GM21515 (cell line): ENCODE data around the gene FBXW11.
"Not testable (repeated sequence)": the region's sequence is repeated elsewhere in the genome, so short reads cannot be mapped to it uniquely, and the experiment has no call there.

Source experiments
- ATAC-seq: cut with Tn5 transposase; IDR thresholded peaks from one replicate; pipeline ENCODE4 v1.9.1; 2021; ENCODE audit not compliant: unreplicated experiment

The FBXW11 gene

GRCh38 chr5:171986772-171987171 is 19.7 kb downstream of the FBXW11 start:
- no peak for ATAC-seq

GRCh38 chr5:171984748-171985419 is 21.6 kb downstream of the FBXW11 start:
- no peak for ATAC-seq

- no peak for ATAC-seq
Measured at GRCh38 chr5:171981847-171982246, 24.6 kb downstream of the FBXW11 start.

GRCh38 chr5:171980792-171981191 is 25.6 kb downstream of the FBXW11 start:
- ATAC-seq: no peak

DNA sequence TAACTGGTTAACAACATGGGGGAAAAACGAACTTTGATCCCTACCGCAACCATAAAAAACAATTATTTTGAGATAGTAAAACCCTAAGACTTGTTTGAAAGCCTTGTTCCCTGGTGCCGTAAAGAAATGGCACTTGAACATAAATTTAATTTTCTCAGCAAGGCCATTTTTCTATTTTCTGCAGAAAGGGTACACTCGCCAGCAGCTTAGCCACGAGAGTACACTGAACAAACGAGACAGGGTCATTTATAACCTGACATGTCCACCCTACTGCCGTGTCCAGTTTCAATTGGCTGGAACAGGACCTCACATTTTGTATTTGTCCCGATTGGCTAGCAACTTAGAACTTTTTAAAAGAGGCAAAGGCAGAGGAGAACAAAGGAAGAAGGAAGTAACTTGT is 26.8 kb downstream of the FBXW11 start:
- ATAC-seq: no peak

GRCh38 chr5:171978519-171978918 is 27.9 kb downstream of the FBXW11 start:
- peak; percentile 55 for ATAC-seq

DNA sequence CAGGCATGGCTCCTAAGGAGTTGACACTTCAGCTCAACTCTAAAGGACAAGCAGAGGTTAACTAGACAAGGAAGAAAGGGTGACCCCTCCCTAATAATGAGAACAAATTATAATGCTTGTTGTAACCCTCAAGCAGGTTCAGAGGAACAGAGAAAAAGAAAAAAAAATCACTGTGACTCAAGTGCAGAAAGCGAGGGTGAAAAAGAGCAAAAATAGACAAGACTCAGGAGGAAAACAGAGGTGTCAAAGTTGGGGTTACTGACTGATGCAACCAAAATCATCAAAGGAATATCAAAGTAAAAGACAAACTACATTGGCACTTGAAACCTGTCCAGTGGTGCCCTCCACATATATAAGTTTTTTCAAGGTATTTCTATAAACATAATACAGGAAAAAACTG is 28.4 kb downstream of the FBXW11 start:
- no peak for ATAC-seq

- ATAC-seq: not testable (repeated sequence)
Measured at GRCh38 chr5:171977244-171977950, 29.0 kb downstream of the FBXW11 start.

GRCh38 chr5:171975877-171976667 is 30.4 kb downstream of the FBXW11 start:
- no peak for ATAC-seq

- ATAC-seq: no peak
Measured at GRCh38 chr5:171975262-171975876, 31.1 kb downstream of the FBXW11 start.

GRCh38 chr5:171970826-171971225 is 35.6 kb downstream of the FBXW11 start:
- no peak for ATAC-seq

DNA sequence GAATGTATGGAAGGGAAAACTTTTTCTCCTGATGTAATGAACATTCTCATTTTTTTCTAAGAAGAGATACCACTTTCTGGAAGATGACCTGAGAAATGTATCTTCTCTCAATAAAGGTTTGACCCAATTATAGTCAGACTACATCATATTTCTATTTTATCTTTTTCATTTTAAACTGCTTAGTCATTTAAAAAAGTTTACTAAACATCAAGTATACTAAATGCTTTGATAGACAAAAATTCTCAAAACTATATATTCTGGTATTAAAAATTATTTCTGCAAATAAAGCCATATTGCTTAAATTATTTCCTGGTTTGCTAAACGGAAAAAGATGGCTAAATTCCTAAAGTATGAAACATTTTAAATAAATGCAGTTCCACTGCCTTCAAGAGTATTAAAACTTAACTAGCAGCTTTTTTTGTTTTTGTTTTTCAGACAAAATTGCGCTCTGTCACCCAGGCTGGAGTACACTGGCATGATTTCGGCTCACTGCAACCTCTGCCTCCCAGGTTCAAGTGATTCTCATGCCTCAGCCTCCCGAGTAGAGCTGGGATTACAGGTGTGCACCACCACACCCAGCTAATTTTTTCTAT is 37.1 kb downstream of the FBXW11 start:
- ATAC-seq: no peak

DNA sequence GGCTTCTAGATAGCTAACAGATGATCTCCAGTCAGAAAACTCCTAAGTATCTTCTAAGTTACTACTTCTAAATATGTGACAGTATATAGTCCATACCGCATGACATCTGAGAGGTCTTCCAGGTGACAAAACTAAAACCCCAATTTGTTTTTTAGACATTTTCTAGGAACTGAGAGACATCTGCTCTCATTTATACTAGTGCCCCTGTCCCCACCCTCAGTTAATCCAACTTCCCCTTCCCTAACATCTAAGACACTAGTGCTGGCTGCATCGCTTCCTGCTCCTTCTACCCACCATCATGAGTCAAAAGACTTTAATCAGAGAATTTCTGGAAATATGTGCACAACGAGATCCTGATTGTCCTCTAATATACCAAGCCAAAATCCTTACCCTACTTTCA is 37.9 kb downstream of the FBXW11 start:
- ATAC-seq: no peak

DNA sequence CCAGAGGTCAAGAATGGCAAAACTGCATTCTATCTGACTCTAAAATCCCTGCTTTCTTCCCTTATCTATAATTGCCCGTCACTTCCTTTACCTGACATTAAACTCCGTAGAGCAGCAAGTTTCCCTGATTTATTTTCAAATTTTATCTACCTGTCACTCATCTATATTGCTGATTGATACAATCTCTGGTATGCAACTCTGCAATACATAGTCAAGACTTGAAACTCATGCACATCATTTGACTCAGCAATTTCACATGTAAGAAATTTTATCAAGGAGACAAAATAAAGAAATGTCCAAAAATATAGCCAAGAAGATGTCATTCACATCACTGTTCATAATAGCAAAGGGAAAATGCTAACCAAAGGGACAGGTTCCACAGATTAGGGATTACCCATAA is 39.5 kb downstream of the FBXW11 start:
- no peak for ATAC-seq

GRCh38 chr5:171966270-171966669 is 40.2 kb downstream of the FBXW11 start:
- no peak for ATAC-seq

DNA sequence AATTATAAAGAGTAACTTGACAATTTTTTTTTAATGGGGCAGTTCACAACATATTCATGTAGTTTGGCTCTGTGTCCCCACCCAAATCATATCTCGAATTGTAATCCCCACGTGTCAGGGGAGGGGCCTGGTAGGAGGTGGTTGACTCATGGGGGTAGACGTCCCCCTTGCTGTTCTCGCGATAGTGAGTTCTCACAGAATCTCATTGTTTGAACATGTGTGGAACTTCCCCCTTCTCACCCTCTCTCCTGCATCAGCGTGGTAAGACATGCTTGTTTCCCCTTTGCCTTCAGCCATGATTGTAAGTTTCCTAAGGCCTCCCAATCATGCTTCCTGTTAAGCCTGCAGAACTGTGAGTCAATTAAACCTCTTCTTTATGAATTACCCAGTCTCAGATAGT is 40.7 kb downstream of the FBXW11 start:
- no peak for ATAC-seq

DNA sequence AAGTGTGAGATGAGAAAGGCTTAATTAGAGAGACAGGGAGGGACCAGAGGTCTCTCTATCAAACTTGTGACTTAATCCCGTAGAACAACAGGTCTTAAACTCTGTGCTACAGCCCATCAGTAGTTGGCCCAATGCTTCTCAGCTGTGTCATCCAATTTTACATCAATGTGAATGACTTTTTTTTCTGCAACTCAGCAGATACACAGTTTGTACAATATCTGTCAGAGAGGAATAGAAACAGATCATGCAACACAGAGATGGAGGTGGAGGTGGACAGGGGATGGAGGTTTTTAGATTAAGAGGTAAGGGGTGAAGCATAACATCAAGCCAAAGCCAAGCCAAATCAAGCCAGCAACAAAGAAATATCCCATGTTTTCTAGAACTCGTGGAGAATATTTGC is 43.0 kb downstream of the FBXW11 start:
- no peak for ATAC-seq

DNA sequence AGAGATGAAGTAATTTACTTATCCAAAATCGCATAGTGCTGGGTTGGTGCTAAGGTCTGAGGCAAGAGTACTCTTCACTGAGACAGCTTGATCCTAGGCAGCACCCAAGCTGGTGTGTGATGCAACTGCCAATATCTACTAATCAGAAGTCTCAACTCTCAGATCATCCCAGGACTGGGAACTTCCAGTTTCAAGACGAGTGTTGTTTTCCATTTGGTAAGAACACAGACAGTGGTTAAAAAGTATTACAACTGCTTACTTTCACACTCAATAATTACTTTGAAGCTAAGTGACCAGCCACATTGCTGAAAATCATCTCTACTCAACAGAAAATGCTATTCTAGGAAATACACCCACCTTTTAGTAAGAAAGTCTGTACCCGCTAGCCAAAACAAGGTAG is 45.3 kb downstream of the FBXW11 start:
- ATAC-seq: no peak

GRCh38 chr5:171957591-171958251 is 48.7 kb downstream of the FBXW11 start:
- no peak for ATAC-seq

- ATAC-seq: no peak
Measured at GRCh38 chr5:171956887-171957495, 49.4 kb downstream of the FBXW11 start.
